GM18508 (cell line): ENCODE measurements around the gene MRPS11.
"Not testable (repeated sequence)": the region's sequence is repeated elsewhere in the genome, so short reads cannot be mapped to it uniquely, and the experiment has no call there.

ENCODE experiments used
- ATAC-seq: cut with Tn5 transposase; IDR thresholded peaks from one replicate; pipeline ENCODE4 v1.9.1; 2021; ENCODE audit warnings: moderate number of reproducible peaks; ENCODE audit not compliant: insufficient read depth, unreplicated experiment

MRPS11 gene

GRCh38 chr15:88454867-88455810 lies 12.4 kb upstream of the MRPS11 start:
- ATAC-seq = peak; percentile 52

- ATAC-seq = no peak
Measured at GRCh38 chr15:88456733-88457132, 10.8 kb upstream of the MRPS11 start.

GRCh38 chr15:88463870-88464532 lies 3.5 kb upstream of the MRPS11 start:
- ATAC-seq = no peak

GRCh38 chr15:88465633-88466224 lies 1.8 kb upstream of the MRPS11 start:
- ATAC-seq = no peak

GRCh38 chr15:88467935-88468528 lies 524 bp downstream of the MRPS11 start:
- no peak for ATAC-seq

- ATAC-seq = not testable (repeated sequence)
Measured at GRCh38 chr15:88468721-88469120, 1.2 kb downstream of the MRPS11 start.

- no peak for ATAC-seq
Measured at GRCh38 chr15:88469321-88469720, 1.8 kb downstream of the MRPS11 start.

- ATAC-seq = no peak
Measured at GRCh38 chr15:88470625-88471372, 3.3 kb downstream of the MRPS11 start.

- no peak for ATAC-seq
Measured at GRCh38 chr15:88472225-88472624, 4.7 kb downstream of the MRPS11 start.

- ATAC-seq = not testable (repeated sequence)
Measured at GRCh38 chr15:88473661-88474293, 6.3 kb downstream of the MRPS11 start.

- no peak for ATAC-seq
Measured at GRCh38 chr15:88476635-88477060, 9.1 kb downstream of the MRPS11 start.

- ATAC-seq = no peak
Measured at GRCh38 chr15:88477126-88477525, 9.6 kb downstream of the MRPS11 start.

GRCh38 chr15:88477904-88478303 lies 10.4 kb downstream of the MRPS11 start:
- no peak for ATAC-seq

GRCh38 chr15:88479169-88479568 lies 11.7 kb downstream of the MRPS11 start:
- ATAC-seq = no peak

GRCh38 chr15:88480981-88481380 lies 13.5 kb downstream of the MRPS11 start:
- ATAC-seq = no peak

- ATAC-seq = no peak
Measured at GRCh38 chr15:88482263-88482662, 14.8 kb downstream of the MRPS11 start.

- no peak for ATAC-seq
Measured at GRCh38 chr15:88484682-88485331, 17.3 kb downstream of the MRPS11 start.

- no peak for ATAC-seq
Measured at GRCh38 chr15:88487178-88487795, 19.8 kb downstream of the MRPS11 start.
